HG02852 (cell line): Measurements from ENCODE around the gene ISG15.
"Not testable (repeated sequence)": the region's sequence is repeated elsewhere in the genome, so short reads cannot be mapped to it uniquely, and the experiment has no call there.

Source experiments
- ATAC-seq: cut with Tn5 transposase; IDR thresholded peaks from one replicate; pipeline ENCODE4 v1.9.1; 2021; ENCODE audit warnings: mild to moderate bottlenecking, moderate library complexity; ENCODE audit not compliant: unreplicated experiment

The ISG15 gene

GRCh38 chr1:993379-993995, 19.8 kb upstream of the ISG15 start:
- no peak for ATAC-seq

- not testable (repeated sequence) for ATAC-seq
Observed at GRCh38 chr1:994546-994945, 18.8 kb upstream of the ISG15 start.

DNA sequence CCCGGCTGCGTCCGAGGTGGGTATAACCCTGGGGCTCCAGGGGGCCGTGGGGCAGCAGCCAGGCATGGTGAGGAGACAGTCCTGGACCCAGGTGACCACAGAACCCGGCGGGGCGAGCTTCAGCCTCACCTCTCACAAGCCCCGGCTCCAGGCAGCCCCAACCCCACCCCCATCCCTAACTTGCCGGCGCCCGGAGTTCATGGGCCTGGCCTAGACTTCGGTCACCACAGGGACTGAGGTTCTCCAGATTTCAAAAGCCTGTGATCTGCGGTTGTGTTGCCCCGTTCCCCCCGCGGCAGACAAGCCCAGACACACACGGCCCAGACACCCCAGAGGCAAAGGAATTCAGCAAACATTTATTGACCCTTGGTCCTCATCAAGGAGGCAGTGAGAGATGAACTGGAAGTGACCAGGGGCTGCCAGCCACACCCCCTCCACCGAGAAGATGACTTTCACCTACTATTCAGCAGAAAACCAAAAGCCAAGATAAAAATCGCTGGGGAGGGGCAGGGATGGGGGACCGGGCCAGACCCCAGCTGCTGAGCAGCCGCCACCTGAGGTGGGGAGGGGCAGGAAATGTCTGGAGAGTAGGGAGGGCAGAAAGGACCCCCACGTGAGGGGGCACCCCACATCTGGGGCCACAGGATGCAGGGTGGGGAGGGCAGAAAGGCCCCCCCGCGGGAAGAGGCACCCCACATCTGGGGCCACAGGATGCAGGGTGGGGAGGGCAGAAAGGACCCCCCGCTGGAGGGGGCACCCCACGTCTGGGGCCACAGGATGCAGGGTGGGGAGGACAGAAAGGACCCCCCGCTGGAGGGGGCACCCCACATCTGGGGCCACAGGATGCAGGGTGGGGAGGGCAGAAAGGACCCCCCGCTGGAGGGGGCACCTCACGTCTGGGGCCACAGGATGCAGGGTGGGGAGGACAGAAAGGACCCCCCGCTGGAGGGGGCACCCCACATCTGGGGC, 17.3 kb upstream of the ISG15 start:
- no peak for ATAC-seq

GRCh38 chr1:996851-997712, 16.2 kb upstream of the ISG15 start:
- no peak for ATAC-seq

GRCh38 chr1:997713-997992, 15.6 kb upstream of the ISG15 start:
- no peak for ATAC-seq

DNA sequence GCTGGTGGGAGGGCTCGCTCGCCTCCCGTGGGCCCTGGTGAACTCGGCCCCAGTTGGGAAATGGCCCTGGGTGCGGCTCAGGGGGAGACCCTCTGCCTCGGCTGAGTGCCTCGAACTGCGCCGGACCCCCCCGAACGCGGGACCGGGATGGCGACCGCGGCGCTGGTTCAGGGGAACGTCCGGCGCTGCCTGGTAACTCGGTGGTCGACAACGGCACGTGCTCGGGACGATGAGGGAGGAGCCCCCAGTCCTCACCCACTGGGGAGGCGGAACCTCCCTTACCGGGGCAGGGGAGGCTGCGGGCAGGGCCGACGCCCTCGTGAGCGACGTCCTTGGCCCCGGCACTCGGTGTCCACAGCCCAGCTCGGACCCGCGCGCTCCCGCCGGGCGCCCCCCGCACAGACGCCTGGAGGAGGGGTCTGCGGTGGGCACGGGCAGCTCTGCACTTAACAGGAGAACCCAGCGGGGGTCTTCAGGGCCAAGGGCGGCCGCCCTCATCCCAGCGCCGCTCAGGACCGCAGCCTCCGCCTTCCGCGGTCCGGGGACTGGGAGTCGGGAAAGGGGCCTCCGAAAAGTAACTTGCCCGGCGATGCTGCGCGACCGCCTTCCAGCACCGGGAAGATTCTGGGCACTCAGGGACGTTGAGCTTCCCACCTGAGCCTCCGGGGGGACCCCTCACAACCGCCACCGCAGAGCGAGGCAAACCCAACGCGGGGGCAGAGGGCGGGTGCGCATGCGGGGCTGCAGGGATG, 15.1 kb upstream of the ISG15 start:
- ATAC-seq = no peak

- ATAC-seq = no peak
Observed at GRCh38 chr1:998745-998994, 14.6 kb upstream of the ISG15 start.

DNA sequence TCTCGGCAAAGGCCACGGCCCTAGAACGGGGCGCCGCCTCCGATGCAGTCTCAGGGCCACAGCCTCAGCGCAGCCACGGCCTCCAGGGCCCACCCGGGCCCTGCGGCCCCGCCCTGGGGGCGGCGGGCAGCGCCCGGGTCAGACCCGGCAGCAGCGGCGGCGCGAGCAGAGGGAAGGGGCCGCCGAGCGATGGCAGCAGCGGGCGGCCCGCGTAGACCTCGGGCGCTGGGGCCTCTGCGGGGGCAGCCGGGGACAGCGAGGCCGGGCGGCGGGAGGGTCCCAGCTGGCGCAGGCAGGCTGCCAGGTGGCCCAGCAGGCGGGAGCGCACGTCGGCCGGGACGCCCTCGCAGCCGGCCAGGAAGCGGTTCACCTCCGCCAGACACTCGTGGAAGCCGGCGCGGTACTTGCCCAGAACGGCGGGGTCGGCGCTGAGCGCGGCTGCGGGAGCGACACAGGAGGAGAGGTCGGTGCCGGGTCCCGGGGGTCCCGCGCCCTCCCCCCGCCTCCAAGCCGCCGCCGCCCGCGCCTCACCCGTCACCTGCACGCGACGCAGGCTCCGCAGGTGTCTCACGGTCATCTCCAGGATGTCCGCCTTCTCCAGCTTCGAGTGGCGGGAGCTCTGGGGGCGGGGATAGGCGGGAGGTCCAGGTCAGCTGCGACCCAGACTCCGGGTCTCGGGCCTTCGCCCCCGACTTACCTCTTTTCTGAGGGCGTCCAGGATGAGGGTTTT, 14.1 kb upstream of the ISG15 start:
- no peak for ATAC-seq

- no peak for ATAC-seq
Observed at GRCh38 chr1:999725-1000356, 13.5 kb upstream of the ISG15 start, which contains the start of gene HES4. Gene HES4, minus strand, starts transcription at chr1:1000097. Its CDS starts 124 bp downstream, at chr1:999973.

DNA sequence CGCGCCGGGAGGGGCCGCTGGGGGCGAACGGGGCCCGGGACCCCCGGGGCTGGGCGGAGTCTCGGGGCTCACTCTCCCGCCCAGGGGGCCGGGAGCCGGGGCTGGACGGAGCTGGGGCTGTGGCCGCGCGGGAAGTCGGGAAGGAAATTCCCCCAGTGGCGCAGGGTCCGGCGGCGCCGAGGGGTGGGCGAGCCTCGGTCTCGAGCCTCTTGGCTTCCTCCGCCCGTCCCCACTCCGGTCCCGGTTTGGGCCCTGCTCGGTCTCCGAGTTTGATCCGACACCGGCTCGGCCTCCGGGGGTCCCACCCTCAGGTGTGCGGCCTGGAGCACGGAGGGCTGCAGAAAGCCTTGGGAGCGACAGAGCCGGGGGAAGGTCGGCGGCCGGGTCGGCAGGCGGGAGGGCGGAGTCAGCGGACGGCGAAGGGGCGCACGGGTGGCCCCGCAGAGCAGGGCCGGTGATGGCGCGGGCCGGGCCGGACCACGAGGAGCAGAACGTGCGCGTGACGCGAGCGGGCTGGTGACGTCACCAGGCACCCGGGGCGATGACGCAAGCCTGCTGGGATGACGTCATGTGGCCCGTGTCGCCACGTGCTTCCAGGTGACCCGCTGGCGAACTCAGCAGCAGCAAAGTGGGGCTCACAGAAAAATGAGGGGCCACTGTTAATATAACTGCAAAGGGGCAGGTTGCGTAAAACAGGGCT, 12.8 kb upstream of the ISG15 start:
- no peak for ATAC-seq

DNA sequence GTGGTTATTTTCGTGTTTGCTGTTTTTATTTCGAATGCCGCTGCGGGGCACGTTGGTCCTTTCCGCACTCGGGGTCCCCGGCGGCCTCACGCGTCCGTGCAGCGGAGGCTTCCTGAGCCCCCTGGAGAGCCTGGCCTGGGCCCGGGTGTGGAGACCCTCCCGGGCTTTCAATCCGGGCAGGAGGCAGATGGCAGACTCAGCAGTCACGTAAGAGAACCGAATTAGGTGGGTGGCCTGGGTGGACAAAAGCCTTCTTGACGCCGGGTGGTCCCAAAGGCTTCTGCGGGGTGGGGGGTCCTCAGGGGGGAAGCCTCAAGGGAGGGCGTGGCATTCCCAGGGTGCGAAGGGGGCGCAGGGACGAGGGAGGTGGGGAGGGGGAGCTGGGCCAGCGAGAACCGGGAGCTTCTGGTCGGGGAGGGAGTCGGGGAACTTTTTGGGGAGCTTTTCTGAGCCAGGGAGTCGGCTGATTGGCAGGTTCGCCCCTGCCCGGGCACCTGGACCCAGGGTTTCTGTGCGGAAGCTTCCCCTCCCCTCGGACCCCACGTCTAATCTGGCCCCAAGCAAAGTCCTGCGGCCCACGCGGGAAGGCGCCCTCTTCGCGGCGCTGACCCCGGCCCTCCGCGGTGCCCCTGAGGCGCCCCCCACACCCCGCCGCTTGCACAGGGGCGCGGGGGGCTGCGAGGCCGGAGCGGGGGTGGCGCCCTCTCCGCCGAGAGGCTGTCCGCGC, 12.1 kb upstream of the ISG15 start:
- ATAC-seq = no peak

- ATAC-seq = no peak
Observed at GRCh38 chr1:1003618-1004419, 9.5 kb upstream of the ISG15 start.

- no peak for ATAC-seq
Observed at GRCh38 chr1:1004420-1004779, 8.9 kb upstream of the ISG15 start.

- no peak for ATAC-seq
Observed at GRCh38 chr1:1004780-1005697, 8.3 kb upstream of the ISG15 start.

- no peak for ATAC-seq
Observed at GRCh38 chr1:1005774-1006304, 7.5 kb upstream of the ISG15 start.

- no peak for ATAC-seq
Observed at GRCh38 chr1:1006305-1007159, 6.8 kb upstream of the ISG15 start.
